ENCODE data around the gene ATG4D. TPM values are rescaled to one million over a fixed set of nuclear protein-coding genes. Genes with fewer than 3 reads are reported as not detected.

ATG4D gene
- total RNA-seq, 4 donors from 2014 or later = 58.5 to 106 (median 71.4) TPM

- intact Hi-C loops (cut with DNase I; ENCODE audit: low total_unique reads) = loop anchor here (10.0 kb wide), 1 partner anchor 52 kb away; no protein-coding TSS in a partner anchor
- peak; percentile 90 to 99 for DNase-seq (ENCODE audit: low spot score in 2 of 2)
- peak in 1 of 2 donors; percentile 48 for TF ChIP-seq POLR2A (IDR thresholded peaks at IDR 0.05)
- TF ChIP-seq CTCF (IDR thresholded peaks at IDR 0.05) = no peak
- H3K4me3 ChIP-seq (ENCODE audit: low read depth, poor library complexity, severe bottlenecking) = peak overlapping the region; percentile 84
- 0 to 1% methylated on average over 7 to 22 of the region's 65 CpGs for WGBS, 2 donors
These were observed 41.1 kb upstream of the ATG4D start for GRCh38 chr19:10502524-10503001.

- DNase-seq (ENCODE audit: low spot score in 2 of 2) = peak in 1 of 2 donors; percentile 90
- intact Hi-C loops (cut with DNase I; ENCODE audit: low total_unique reads) = loop anchor here (10.0 kb wide), 1 partner anchor 52 kb away; no protein-coding TSS in a partner anchor
- peak within 1 kb of the TSS; percentile 84 for H3K4me3 ChIP-seq (ENCODE audit: low read depth, poor library complexity, severe bottlenecking)
- TF ChIP-seq POLR2A (IDR thresholded peaks at IDR 0.05) (no peak), CTCF (IDR thresholded peaks at IDR 0.05) (no peak)
- whole genome bisulfite sequencing, 2 donors = 4 to 8% methylated on average over 25 to 72 of the region's 73 CpGs
These were observed 40.5 kb upstream of the ATG4D start, which contains the start of gene KEAP1 for GRCh38 chr19:10503002-10503789. TSS of gene KEAP1 (minus strand) at chr19:10503356. CDS start at chr19:10500033, 3,323 bp downstream.

- TF ChIP-seq POLR2A (IDR thresholded peaks at IDR 0.05) (no peak), CTCF (IDR thresholded peaks at IDR 0.05) (peak in 1 of 3 donors; percentile 33)
- intact Hi-C loops (cut with DNase I; ENCODE audit: low total_unique reads) = loop anchor here (10.0 kb wide), 1 partner anchor 49 kb away; no protein-coding TSS in a partner anchor
- no peak overlapping the region for H3K4me3 ChIP-seq (ENCODE audit: low read depth, poor library complexity, severe bottlenecking)
- DNase-seq (ENCODE audit: low spot score in 2 of 2) = peak; percentile 70 to 96
- WGBS, 2 donors = 26 to 28% methylated on average over 17 of the region's 17 CpGs
These were observed 38.0 kb upstream of the ATG4D start for GRCh38 chr19:10505583-10506229.

GRCh38 chr19:10508036-10508435, 35.7 kb upstream of the ATG4D start:
- intact Hi-C loops (cut with DNase I; ENCODE audit: low total_unique reads) = loop anchor here (10.0 kb wide), 1 partner anchor 47 kb away; no protein-coding TSS in a partner anchor
- H3K4me3 ChIP-seq (ENCODE audit: low read depth, poor library complexity, severe bottlenecking) = no peak overlapping the region
- 88 to 90% methylated on average over 16 of the region's 16 CpGs for WGBS, 2 donors
- DNase-seq (ENCODE audit: low spot score in 2 of 2) = no peak
- TF ChIP-seq POLR2A (IDR thresholded peaks at IDR 0.05) (no peak), CTCF (IDR thresholded peaks at IDR 0.05) (no peak)

- intact Hi-C loops (cut with DNase I; ENCODE audit: low total_unique reads) = loop anchor here (10.0 kb wide), 1 partner anchor 46 kb away; no protein-coding TSS in a partner anchor
- 62 to 77% methylated on average over 3 of the region's 3 CpGs for WGBS, 2 donors
- no peak for DNase-seq (ENCODE audit: low spot score in 2 of 2)
These were observed 35.0 kb upstream of the ATG4D start for GRCh38 chr19:10508707-10509106.

More at GRCh38 chr19:10508707-10509106, 35.0 kb upstream of the ATG4D start:
- H3K4me3 ChIP-seq (ENCODE audit: low read depth, poor library complexity, severe bottlenecking) = no peak overlapping the region
- no peak for TF ChIP-seq POLR2A (IDR thresholded peaks at IDR 0.05)
- no peak for TF ChIP-seq CTCF (IDR thresholded peaks at IDR 0.05)
